Measurements from ENCODE around the gene FAM136A. TPM values are rescaled to one million over a fixed set of nuclear protein-coding genes. Genes with fewer than 3 reads are reported as not detected.

The FAM136A gene
- total and polyA plus RNA-seq, 8 donors = 25.6 to 58.2 (median 50.8) TPM

- peak; percentile 93 for ATAC-seq
- no peaks in the 10 kb centered on the region for H3K36me3 ChIP-seq
- H3K9me3 ChIP-seq = no peaks in the 10 kb centered on the region
- H3K27me3 ChIP-seq = no peaks in the 10 kb centered on the region
- no peaks in the 10 kb centered on the region for H3K4me1 ChIP-seq
- peak in 2 of 4 donors; percentile 32 to 50 for DNase-seq
- no peak overlapping the region for H3K4me3 ChIP-seq
- TF ChIP-seq, protein P1, sequence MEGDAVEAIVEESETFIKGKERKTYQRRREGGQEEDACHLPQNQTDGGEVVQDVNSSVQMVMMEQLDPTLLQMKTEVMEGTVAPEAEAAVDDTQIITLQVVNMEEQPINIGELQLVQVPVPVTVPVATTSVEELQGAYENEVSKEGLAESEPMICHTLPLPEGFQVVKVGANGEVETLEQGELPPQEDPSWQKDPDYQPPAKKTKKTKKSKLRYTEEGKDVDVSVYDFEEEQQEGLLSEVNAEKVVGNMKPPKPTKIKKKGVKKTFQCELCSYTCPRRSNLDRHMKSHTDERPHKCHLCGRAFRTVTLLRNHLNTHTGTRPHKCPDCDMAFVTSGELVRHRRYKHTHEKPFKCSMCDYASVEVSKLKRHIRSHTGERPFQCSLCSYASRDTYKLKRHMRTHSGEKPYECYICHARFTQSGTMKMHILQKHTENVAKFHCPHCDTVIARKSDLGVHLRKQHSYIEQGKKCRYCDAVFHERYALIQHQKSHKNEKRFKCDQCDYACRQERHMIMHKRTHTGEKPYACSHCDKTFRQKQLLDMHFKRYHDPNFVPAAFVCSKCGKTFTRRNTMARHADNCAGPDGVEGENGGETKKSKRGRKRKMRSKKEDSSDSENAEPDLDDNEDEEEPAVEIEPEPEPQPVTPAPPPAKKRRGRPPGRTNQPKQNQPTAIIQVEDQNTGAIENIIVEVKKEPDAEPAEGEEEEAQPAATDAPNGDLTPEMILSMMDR (IDR thresholded peaks at IDR 0.05) = no peak
- intact Hi-C loops (cut with DNase I) = no loop called here
- H3K27ac ChIP-seq = no peak overlapping the region
Measured at GRCh38 chr2:70321370-70321769, 19.5 kb upstream of the FAM136A start.

GRCh38 chr2:70314640-70315039 is 12.8 kb upstream of the FAM136A start:
- TF ChIP-seq, protein P1 (IDR thresholded peaks at IDR 0.05) = no peak
- Histone ChIP-seq H3K9me3 (no peaks in the 10 kb centered on the region), H3K36me3 (no peaks in the 10 kb centered on the region), H3K4me1 (no peaks in the 10 kb centered on the region), H3K4me3 (no peak overlapping the region), H3K27ac (no peak overlapping the region), H3K27me3 (no peaks in the 10 kb centered on the region)
- intact Hi-C loops (cut with DNase I) = no loop called here
- no peak for DNase-seq
- ATAC-seq = no peak

DNA sequence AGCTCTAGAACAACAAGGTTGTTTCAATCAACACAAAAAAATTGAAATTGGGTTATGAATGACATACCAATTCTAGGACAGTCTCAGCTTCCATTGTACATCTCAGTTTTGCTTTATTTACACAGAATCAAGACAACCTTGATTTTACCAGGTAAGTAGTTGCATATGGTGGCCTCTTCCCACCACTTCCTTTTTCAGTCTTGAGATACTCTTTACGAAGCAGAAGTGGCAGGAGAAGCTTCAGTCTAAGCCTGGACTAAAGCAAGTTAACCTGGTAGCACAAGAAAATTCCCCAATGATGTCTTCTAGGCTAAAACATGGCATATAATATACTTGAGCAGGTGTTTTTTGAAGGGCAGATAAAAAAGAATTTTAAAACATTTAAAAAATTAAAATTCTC is 10.7 kb upstream of the FAM136A start:
- H3K36me3 ChIP-seq = no peaks in the 10 kb centered on the region
- TF ChIP-seq, protein P1 (IDR thresholded peaks at IDR 0.05) = no peak
- no peak for DNase-seq

GRCh38 chr2:70310899-70311298 is 9.0 kb upstream of the FAM136A start:
- Histone ChIP-seq H3K9me3 (no peaks in the 10 kb centered on the region), H3K36me3 (no peaks in the 10 kb centered on the region), H3K4me1 (no peaks in the 10 kb centered on the region), H3K27ac (no peak overlapping the region), H3K4me3 (no peak overlapping the region), H3K27me3 (no peaks in the 10 kb centered on the region)
- ATAC-seq (no peak), DNase-seq (no peak)
- intact Hi-C loops (cut with DNase I) = no loop called here
- TF ChIP-seq, protein P1 (IDR thresholded peaks at IDR 0.05) = no peak

More for the DNA sequence above, 10.7 kb upstream of the FAM136A start:
- H3K4me3 ChIP-seq = no peak overlapping the region
- H3K27me3 ChIP-seq = no peaks in the 10 kb centered on the region
- no peak for ATAC-seq
- no peaks in the 10 kb centered on the region for H3K9me3 ChIP-seq
- no peak overlapping the region for H3K27ac ChIP-seq
- no peaks in the 10 kb centered on the region for H3K4me1 ChIP-seq
- intact Hi-C loops (cut with DNase I) = no loop called here

DNA sequence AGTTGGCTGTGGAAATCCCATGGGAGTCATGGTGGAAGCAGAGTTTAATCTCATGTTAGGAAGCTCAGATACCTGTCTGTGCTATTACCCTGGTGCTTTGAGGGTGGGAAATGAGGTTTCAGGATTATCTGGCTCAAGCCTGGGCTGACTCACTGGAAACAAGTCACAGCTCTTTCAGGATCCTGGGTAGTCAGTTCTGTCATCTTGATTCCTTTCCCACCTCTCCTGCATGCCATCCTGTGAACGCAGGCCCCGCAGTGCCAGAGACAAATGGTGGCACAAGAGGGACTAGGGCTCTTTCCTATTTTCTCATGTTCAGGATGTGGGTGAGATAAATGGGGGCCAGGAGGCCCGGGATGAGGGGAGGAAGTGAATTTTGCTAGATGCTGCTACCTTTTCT is 3.7 kb upstream of the FAM136A start:
- no peak for DNase-seq
- no peak overlapping the region for H3K4me3 ChIP-seq
- ATAC-seq = no peak
- H3K9me3 ChIP-seq = no peaks in the 10 kb centered on the region
- TF ChIP-seq, protein P1 (IDR thresholded peaks at IDR 0.05) = no peak
- intact Hi-C loops (cut with DNase I) = no loop called here
- peaks cover 3 to 17% of the 10 kb centered on the region in 2 donors for H3K4me1 ChIP-seq
- H3K27me3 ChIP-seq = no peaks in the 10 kb centered on the region
- no peak overlapping the region for H3K27ac ChIP-seq
- peaks cover 0 to under 1% of the 10 kb centered on the region in 2 donors for H3K36me3 ChIP-seq

Data from left lung (tissue), 10 donors.